ENCODE data around the gene ZNF491. TPM values are rescaled to one million over a fixed set of nuclear protein-coding genes. Genes with fewer than 3 reads are reported as not detected.

Gene ZNF491
- total RNA-seq, 1 experiment from 2014 or later = not detected

- Histone ChIP-seq H3K4me1 (ENCODE audit: control insufficient read depth in 1 of 2, insufficient read depth in 2 of 2, low read length in 2 of 2) (no peaks in the 10 kb centered on the region), H2AFZ (ENCODE audit: low read depth, low read length, poor library complexity, severe bottlenecking) (no peak overlapping the region), H3K79me2 (ENCODE audit: insufficient read depth, low read length) (no peaks in the 10 kb centered on the region), H3K27me3 (ENCODE audit: insufficient read depth, low read length) (no peaks in the 10 kb centered on the region), H3K9ac (ENCODE audit: low read length) (no peak overlapping the region), H3K4me2 (ENCODE audit: low read length) (no peak overlapping the region), H3K27ac (ENCODE audit: low read depth, low read length) (no peak overlapping the region), H3K9me2 (ENCODE audit: insufficient read depth) (no peaks in the 10 kb centered on the region), H3K36me3 (ENCODE audit: control insufficient read depth in 1 of 2, insufficient read depth in 2 of 2, low read length in 2 of 2) (peaks cover 2 to 21% of the 10 kb centered on the region in 2 experiments; a peak in 3 of 4 replicates), H3K9me3 (ENCODE audit: control insufficient read depth in 1 of 2, insufficient read depth in 1 of 2, low read depth in 1 of 2, low read length in 2 of 2) (peaks cover 16 to 50% of the 10 kb centered on the region in 2 experiments; a peak in 3 of 4 replicates), H3K4me3 (replicated peaks in 1 of 2; ENCODE audit: low read depth in 1 of 2, low read length in 2 of 2) (no peak overlapping the region), H4K20me1 (ENCODE audit: insufficient read depth) (no peaks in the 10 kb centered on the region)
- RAD21 ChIA-PET (ENCODE audit: low non-redundant PET in 1 of 2, low total read pairs in 2 of 2, uncharacterized antibody in 2 of 2, unreplicated experiment in 2 of 2) = no interaction called here
- no peak for DNase-seq (ENCODE audit: low read depth, low spot score)
- CTCF ChIA-PET = no interaction called here
- ATAC-seq = no peak
- TF ChIP-seq SIN3A (IDR thresholded peaks at IDR 0.05; ENCODE audit: low read depth) = no peak
- no peak for TF ChIP-seq REST (IDR thresholded peaks at IDR 0.05; ENCODE audit: low read depth)
- no peak for TF ChIP-seq ELF1 (IDR thresholded peaks at IDR 0.05; ENCODE audit: borderline replicate concordance, low read depth)
- TF ChIP-seq ZBTB33 (IDR thresholded peaks at IDR 0.05; ENCODE audit: extremely low read depth, insufficient replicate concordance, low read length) = no peak
- no peak for TF ChIP-seq POLR2A (IDR thresholded peaks at IDR 0.05; ENCODE audit: borderline replicate concordance, extremely low read depth, insufficient read depth, insufficient read length)
- TF ChIP-seq EZH2 (IDR thresholded peaks at IDR 0.05) = no peak
- no peak for TF ChIP-seq TCF7L2 (IDR thresholded peaks at IDR 0.05; ENCODE audit: borderline replicate concordance, extremely low read depth, insufficient read depth, insufficient read length)
- no peak for TF ChIP-seq ZNF274 (IDR thresholded peaks at IDR 0.05; ENCODE audit: low read depth, low read length)
- no peak for TF ChIP-seq EZH2phosphoT487 (IDR thresholded peaks at IDR 0.05; ENCODE audit: borderline replicate concordance)
- TF ChIP-seq SRF (IDR thresholded peaks at IDR 0.05; ENCODE audit: low read depth) = no peak
- TF ChIP-seq CBX3 (IDR thresholded peaks at IDR 0.05; ENCODE audit: low read depth) = no peak
- TF ChIP-seq EGR1 (IDR thresholded peaks at IDR 0.05; ENCODE audit: low read depth) = no peak
- TF ChIP-seq ZFX (IDR thresholded peaks at IDR 0.05) = no peak
- no peak for TF ChIP-seq POLR2AphosphoS5 (IDR thresholded peaks at IDR 0.05; ENCODE audit: low read depth, low read length)
- TF ChIP-seq CEBPB (IDR thresholded peaks at IDR 0.05; ENCODE audit: low read depth) = no peak
- no peak for TF ChIP-seq YY1 (IDR thresholded peaks at IDR 0.05; ENCODE audit: extremely low read depth, insufficient replicate concordance, low read depth, low read length)
- POLR2A ChIA-PET = no interaction called here
- intact Hi-C loops (cut with micrococcal nuclease) = no loop called here
- BruUV-seq (replicated peaks) = no TSS peak
These were observed 34.1 kb downstream of the ZNF491 start for GRCh38 chr19:11832253-11832912.

Data from HCT116 (cell line).